Colon (tissue), 2 donors: ENCODE measurements around the gene AUTS2.

Source experiments
- FAIRE-seq: peaks from 2 replicates; lab custom pipeline; 2012; peaks lifted over from hg19 to GRCh38; lab: Jason Lieb, UNC
- donor health status: control.
- donor health status: control.

AUTS2 gene

DNA sequence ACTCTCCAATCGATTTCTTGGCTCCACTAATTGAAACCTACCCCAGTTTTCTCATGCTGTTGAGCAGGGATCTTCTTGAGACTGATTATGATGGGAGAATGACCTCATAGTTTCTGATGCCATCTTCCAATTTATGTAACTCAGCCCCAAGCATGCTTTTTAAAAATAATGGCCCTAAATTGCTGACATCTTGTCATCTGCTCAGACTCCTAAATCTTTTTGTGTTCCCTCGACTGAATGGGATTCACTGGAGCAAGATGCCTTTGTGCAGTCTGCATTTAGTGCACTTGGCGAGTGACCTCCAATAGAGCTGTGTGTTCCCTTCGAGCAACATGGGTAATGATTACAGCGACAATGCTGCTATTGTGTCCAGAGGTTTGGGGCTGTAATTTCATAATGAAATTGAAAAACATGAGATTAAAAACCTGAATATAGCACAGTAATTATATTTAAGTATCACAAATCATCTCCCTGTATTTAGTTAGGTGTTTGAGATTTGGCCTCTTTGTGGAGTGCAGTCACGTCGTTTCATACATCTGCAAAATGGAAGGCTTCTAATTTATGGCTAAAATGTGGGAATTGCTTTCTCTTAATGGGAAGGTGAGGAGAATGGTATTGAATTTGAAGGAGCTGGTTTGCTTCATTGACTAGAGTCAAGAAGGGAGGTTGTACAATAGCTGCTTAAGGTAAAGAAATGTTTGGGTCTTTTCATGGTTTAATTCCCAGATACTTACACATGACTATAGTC, 192.9 kb downstream of the AUTS2 start:
- FAIRE-seq: no peak

DNA sequence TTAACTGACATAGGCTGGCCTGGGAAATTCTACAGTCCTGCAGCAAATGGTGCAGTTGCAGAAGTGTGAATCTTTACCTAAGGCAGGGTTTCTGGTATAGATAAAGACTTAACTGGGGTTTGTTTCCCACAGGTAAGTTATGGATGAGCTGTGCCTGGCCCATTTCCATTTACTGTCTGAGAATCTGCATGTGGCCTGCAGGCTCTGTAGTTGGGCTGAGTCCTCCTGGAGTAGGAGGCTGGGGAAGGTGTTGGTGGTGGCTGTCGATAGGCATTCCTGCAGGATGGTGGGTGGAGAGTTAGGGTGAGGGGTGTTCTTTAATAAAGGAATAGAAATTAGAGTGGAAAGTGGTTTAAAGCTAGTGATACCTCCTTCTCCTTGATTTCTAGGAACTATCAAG, 193.5 kb downstream of the AUTS2 start:
- FAIRE-seq: no peak

DNA sequence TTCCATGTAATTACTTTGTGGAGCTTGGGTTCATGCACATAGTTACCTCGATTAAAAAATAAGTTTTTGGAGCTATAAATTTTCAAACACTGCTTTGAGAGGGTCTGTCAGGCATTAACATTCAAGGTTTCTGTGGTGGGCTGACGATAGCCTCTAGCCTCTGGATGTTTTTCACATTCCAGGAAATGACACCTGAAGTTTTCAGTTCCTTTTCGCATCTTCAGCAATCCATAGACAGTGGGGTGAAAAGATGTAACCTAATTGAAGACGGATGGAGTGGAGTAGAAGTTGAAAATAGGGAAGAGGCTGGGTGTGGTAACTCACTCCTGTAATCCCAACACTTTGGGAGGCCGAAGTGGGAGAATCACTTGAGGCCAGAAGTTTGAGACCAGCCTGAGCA, 197.7 kb downstream of the AUTS2 start:
- no peak for FAIRE-seq

DNA sequence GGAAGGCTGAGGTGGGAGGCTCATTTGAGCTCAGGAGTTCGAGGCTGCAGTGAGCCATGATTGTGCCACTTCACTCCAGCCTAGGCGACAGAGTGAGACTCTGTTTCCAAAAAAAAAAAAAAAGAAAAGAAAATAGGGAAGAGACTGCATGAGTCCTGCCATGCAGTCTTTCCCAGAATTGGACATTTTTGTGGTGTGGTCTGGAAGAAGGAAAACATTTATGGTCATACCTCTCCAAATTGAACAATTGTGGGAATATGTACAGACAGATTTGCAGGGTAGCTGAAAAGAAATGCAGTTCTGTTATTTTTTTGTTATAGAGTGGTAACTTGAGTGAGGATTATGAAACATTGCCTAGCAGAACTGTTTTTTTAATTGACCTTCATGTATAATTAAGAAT, 198.1 kb downstream of the AUTS2 start:
- FAIRE-seq: no peak

DNA sequence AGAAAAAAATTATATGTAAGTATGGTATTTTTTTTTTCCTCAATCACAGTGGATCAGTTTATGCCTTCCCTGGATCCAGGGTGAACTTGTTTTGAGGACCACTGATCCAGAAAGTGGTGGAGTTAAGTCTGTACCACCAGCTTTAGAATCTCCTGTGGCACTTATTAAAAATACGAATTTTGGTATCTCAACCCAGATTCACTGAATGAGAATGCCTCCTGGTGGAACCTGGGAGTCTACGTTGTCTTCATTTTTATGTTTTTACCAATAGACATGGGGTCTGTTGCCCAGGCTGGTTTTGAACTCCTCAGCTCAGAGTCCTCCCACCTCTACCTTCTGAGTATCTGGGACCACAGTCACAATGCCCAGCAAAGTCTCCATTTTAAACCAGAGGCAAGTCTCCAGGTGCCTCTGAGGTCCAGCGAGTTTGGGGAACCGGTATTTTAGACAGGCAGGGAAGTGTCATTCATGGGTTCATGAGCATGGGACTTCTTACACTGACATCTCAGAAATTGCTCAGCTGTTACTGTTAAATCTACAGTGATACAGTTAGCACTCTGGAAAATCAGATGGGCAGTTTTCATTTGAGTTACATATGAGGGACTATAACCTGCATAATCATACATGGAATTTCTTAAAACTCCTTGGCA, 200.9 kb downstream of the AUTS2 start:
- FAIRE-seq: no peak

DNA sequence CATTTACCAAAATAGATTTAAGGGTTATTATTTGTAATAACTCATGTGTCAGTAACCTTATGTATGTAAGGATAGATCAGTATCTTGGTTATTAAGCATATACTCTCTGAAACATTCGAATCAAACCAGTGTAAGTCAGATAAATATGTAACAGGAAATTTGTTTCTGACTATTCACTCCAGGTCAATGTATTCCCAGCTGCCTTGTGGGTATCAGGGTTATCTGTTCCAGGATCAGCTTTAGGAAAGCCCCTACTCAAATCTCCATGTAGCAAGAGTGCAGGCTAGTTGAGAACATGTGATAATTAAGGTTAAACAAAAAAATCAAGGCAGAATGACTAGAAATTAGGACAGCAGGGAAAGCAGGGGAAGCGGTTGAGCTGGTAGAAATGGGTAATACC, 201.7 kb downstream of the AUTS2 start:
- no peak for FAIRE-seq

DNA sequence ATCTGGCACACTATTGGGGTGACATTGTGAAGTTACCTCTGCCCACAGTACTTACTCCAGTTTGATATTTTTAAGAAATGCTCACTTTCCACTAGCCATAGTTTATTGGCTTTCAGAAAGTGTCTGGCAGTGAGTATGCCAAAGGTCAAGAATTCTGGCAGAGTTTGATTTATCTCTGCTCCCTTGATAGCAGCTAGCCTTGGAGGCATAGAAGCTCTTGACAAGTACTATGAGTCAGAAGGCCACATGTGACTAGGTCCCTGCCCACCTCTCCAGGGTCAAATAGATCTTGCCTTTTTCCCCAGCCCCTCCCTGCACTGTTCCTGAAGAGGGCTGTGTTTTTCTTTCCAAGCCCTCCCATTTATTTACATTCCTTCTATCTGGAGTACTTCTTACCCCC, 202.2 kb downstream of the AUTS2 start:
- no peak for FAIRE-seq

DNA sequence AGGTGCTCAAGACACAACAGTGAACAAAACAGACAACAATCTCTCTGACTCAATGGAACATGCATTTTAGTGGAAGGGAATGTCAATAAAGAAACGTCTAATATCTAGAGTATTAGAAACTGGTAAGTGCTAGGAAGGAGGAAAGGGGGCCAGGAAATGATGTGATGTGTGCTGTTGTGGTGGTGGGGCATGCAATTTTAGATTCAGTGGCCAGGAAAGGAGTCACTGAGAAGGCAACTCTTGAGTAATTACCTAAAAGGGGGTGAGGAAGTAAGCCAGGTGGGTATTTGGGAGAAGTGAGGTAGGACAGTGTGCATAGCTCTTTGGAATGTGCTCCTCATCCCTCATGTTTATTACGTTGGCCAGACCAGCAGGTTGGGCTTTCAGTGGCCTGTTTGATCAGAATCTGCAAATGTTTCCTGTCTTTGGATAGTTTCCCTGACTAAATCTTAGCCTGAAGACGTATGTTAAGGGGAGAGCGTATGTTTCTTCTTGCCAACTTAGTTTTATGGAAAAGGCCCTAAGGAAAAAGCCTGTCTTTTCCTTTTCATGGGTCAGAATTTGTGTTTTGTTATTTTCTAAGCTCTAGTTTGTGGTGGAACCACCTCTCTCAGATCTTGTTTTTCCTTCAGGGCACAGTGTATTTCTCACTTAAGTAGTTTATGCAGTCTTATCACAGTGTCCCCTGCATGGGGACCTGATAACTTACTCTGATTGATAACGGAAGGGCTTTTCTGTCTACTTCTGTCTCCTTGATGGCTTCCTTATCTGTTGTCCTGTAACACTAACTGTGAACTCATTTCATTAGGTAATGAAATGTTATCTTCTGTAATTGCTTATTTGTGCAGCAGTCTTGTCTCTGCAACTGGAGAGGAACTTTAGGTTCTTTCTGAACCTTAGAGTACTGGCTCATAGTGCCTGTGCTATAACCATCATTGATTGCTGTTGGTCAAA, 203.7 kb downstream of the AUTS2 start:
- FAIRE-seq: no peak

DNA sequence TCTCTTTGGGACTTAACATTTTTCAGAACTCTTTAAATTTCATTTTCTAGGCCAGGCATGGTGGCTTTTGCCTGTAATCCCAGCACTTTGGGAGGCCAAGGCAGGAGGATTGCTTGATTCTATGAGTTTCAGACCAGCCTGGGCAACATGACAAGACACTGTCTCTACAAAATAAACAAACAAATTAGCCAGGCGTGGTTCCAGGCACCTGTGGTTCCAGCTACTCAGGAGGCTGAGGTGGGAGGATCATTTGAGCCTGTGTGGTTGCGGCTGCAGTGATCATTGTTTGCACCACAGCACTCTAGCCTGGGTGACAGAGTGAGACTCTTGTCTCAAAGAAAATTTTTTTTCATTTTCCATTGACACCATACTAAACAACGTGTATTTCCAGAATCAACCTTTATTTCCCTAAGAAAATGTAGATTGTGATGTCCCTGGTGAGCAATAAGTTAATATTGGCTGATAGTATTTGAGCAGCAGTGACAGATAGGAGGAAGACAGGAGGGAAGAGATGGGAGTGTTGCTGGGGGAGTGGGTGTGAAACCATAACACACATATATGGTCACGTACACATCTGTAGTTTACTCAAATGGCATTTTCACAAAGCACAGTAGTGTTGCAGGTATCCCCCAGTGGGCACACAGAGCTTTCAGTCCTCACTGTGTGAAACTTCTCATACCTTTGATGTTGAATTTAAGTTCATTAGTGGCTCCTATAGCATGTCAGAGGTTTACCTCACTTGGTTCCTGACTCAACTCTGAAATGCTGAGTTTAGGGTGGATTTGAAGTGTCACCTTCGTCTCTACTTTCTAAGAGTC, 205.6 kb downstream of the AUTS2 start:
- FAIRE-seq: no peak

DNA sequence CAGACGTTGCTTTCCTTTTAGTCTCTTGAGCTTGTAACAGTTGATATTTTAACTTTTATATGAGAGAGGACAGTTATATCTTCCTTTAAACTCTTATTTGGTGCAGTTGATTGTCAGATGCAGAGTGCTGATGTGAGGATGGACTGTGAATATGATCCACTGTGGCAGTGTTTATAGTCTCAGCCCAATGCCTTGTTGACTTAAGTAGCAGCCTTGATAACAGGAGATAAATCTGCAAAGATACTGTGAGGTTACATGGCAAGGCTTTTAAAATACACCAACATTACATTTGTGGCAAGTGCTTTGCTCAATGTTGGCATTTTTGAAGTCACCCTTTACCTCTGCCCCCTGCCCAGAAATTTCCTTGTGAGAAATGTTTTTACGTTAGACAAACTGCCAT, 206.7 kb downstream of the AUTS2 start:
- no peak for FAIRE-seq

DNA sequence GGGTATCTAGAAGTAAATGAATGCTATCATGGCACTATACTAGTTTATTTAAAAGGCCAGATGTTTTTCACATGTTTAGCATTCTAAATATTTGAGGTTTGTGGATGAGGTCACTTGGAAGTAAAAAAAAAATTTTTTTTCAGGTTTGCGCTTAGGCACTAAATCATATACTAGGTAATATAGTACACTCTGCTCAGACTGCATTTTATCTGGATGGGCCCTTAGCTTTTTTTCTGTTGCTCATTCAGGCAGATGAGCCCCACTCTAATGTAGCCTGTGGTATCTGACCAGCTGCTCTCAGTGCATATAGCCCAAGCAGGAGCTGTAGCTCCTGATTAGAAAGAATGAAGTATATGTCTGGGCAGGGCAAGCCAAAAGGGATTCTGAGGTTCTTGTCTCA, 210.1 kb downstream of the AUTS2 start:
- no peak for FAIRE-seq

DNA sequence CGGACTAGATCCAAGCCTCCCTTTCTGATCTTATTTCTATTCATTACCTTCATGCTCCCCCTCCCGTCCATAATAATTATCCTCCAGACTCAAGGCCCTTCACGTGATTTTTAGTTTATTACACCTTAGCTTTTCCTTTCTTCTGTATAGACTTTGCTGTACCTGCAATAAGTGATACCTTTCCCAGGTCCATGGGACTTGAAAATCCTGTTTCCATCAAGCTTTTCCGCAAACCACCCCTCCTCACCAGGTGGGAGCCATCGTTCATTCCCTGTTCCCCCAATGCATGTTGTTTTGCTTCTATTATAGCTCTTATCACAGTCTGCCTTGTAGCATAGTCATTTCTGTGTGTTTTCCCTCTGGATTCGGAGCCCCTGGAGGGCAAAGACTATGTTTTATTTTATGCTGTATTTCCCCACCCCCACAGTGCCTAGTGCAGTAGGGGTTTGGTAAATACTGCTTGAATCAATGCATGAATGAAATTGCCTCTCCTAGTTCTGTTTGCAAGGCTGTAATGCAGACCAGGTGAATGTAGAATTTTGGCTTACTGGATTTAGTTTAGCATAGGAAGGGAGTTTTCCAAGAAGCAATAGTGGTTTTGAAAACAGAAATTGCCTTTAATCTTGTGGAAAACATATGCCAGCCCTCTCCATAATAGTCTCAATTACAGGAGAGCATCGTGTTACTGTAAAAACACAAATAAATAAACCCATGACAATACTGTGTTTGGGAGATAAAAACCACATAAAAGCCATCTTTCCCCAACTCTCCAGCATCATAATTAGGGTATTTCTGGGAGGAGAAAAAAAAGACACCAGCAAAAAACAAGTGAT, 213.4 kb downstream of the AUTS2 start:
- FAIRE-seq: no peak

DNA sequence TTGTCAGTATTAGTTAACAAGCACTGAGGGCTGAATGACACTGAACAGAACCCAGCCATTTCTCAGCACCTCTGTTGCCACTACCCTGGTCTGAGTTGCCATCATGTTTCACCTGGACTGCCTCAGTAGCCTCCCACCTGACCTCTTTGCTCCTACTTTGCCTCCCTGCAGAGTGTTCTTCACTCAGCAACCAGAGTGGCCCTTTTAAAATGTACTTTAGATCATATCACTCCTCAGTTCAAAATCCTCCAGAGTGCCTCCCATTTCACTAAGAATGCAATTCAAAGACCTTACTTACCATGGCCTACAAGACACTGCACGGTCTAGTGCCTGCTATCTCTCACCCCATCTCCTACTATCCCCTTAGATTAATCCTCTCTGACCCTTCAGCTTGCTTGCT, 214.5 kb downstream of the AUTS2 start:
- no peak for FAIRE-seq

DNA sequence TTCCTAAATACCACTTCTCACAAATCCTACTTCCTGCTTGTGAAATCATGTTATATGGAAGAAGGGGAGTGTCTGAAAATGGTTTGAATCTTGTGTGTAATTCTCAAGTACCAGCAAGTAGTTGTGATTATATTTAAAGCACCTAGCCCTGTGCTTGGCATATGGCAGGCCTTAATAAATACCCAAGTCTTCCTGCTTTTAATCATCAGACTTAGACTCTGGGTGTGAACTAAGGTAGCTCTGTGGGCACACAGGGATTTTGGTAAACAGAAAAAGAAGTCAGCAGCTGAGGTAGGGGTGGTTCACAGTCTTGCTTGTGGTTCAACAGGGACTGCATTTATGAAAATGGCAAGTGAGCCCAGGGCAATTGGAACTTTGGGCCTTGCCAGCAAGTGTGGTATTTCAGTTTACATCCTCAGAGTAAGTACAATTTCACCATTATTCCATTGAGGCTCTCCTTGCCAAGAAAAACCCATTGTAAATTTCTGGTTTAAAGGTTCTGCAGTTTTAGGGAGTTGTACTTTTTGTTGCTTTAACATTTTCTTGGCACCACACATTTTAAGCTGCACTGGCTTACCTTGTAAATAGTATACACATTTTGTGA, 215.5 kb downstream of the AUTS2 start:
- FAIRE-seq: no peak

DNA sequence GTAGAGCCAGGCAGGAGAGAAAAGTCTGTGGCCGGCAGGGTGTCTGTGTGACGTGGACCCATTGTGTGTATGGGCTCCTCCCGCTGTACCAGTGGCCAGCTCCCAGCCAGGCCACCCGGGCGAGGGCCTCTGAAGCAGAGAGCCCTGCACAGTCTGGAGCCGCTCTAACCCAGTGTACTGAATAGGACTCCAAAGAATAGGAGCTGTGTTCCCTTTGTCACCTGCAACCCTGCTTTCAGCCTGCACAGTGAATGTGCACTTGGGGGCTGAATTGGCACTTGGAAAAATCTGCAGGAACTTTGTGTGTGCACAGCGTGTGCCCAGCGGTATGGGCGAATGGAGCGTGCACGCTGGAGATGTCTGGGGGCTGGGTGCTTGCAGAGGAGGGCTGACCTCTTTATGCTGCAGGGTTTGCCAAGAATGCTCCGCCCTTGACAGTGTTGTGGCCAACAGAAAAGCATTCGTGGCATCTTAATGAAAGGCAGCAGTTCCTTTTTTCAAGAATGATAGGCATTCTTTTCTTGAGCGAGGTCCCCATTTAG, 216.2 kb downstream of the AUTS2 start:
- no peak for FAIRE-seq

DNA sequence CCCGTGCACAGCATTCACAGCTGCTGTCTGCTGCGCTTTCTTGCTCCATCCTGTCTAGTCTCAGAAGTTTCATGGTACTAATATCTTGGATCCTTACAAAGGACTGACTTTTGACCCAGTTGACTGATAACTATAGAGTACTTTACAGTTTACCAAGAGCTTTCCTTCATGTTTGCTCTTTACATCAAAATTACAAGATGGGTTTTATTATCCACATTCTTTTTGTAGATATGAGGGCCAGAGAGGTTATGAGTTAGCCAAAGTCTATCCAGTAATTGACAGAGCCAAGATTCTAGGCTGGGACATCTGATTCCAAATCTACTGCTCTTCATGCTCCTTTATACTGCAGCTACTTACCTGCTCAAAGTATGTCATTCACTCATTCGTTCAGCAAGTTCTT, 218.2 kb downstream of the AUTS2 start:
- no peak for FAIRE-seq

DNA sequence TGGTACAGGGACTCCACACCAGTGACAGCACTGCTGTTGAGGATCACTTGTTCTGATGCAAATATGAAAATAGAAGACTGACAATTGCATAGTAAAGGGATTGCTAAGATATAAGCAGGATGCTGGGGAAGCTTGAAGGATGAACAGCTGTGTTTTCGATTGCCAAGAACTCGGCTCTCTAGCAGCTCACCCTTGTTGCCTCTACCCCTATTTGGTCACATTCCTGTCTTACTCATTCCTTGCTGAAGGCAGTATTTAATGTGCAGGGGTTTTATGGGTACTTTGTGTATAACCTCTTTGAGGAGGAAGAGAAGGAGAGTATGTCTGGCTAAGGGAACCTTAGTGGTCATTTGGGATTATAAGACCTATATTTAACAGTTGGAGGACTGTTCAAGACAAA, 218.8 kb downstream of the AUTS2 start:
- FAIRE-seq: no peak

DNA sequence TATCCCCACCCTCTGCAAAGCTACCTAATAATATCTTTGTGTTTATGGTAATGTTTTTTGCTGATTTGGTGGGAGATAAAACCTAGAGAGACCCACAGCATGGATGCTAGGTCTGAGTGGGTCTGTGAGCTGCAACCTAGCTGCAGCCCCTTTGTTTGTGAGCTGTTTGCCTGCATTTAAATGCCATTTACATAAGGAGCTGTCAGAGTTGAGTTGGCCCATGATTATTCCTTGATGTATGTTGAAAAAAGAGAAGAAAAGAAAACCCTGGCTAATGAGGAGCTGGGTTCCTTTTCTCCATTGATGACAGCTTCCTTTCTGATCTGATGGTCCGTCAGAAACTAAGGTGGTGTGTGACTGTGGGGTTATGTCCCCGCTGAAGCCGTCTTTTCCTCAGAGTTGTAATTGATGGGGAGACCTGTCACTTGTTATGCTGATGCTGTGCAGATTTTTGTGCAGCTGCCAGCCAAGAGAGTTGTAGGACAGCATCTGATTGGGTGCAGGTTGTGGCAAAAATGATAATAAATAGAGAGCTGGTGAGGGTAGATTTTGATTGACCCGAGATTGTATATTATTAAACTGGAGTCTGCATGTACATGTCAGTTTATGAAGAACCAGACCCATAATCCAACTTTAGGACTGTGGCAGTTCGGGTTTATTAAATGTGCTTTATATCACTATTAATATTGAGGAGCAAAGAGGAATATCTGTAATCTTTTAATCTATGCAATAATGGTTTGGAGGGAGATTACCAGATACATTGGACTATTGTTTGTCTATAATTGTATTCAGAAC, 219.8 kb downstream of the AUTS2 start:
- no peak for FAIRE-seq

DNA sequence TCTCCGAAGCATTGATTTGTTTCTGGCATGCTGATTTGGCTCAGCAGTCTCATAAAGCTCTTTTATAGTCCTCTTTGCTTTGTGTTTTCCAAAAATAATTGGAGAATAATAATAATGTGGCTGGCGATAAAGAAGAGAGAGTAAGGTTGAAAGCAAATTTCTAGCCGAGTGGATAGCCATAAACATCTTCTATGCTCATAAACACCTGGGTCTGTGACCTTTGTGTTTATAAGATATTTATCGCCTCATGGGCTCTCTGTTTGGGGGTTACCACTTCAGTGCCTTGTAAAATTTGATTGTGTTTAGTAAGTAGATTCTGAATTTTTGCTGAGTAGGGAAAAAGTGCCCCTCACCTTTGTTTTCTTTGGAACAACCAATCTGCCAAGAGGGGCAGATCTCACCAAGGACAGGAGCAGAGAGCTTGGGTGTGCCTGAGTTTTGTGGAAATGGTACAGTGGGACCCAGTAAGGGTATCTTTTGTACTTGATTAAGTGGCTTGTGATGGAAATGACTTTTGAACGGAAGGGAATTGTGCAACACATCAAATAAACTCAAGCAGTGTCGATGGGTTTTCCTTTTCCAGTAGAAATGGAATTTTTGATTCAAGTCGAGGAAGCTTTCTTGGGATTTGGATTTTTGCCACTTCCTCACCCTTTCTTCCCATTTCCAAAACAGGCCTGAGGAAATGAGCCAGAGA, 220.5 kb downstream of the AUTS2 start:
- no peak for FAIRE-seq
